Natural killer cell treated with Interleukin-12 subunit alpha and Interleukin-12 subunit beta and Interleukin-15 and Interleukin-18, amount 100 ng/mL, for 72 hours (primary cell): Measurements from ENCODE around the gene MAIP1. TPM values are rescaled to one million over a fixed set of nuclear protein-coding genes. Genes with fewer than 3 reads are reported as not detected.

Source experiments
- ATAC-seq, 2 donors: fragments of 150-1000 bp; cut with Tn5 transposase in 1 of 2; sonication (Bioruptor Pico), chemical (Tn5 transposase) in 1 of 2; 2 replicates each; pipeline ENCODE4 v1.10.0; 2021
- DNase-seq: peaks from one replicate; pipeline ENCODE4 v3.0.0; 2022; ENCODE audit warnings: low spot score
- H3K27ac Mint-ChIP-seq, 2 donors: 1 replicate in 1 of 2; 2 replicates in 1 of 2; pipeline ENCODE4 v1.8.0; 2022; ENCODE audit warnings: mixed read lengths in 2 of 2, mild to moderate bottlenecking in 1 of 2, moderate library complexity in 1 of 2
- H3K27me3 Mint-ChIP-seq, 2 donors: 1 replicate in 1 of 2; 2 replicates in 1 of 2; pipeline ENCODE4 v1.8.0; 2022; ENCODE audit warnings: mixed read lengths in 2 of 2
- H3K36me3 Mint-ChIP-seq: one replicate; pipeline ENCODE4 v1.8.0; 2022; ENCODE audit warnings: mixed read lengths
- H3K4me1 Mint-ChIP-seq, 2 donors: 1 replicate in 1 of 2; 2 replicates in 1 of 2; pipeline ENCODE4 v1.8.0; 2022; ENCODE audit warnings: low read depth in 2 of 2, mixed read lengths in 2 of 2, mild to moderate bottlenecking in 1 of 2
- H3K4me3 Mint-ChIP-seq: one replicate; pipeline ENCODE4 v1.8.0; 2022; ENCODE audit warnings: mixed read lengths
- H3K9me3 Mint-ChIP-seq: 2 replicates; pipeline ENCODE4 v1.8.0; 2022; ENCODE audit warnings: mixed read lengths
- total RNA-seq, 2 donors: library from RNA; stranded (reverse); gene quantifications; one replicate each; pipeline ENCODE4 v1.2.3, GENCODE V29; 2022

MAIP1 gene
- total RNA-seq, 2 donors from 2014 or later: 21.8 to 33.8 TPM

GRCh38 chr2:199966405-199966804 lies 11.0 kb downstream of the MAIP1 start:
- no peak for DNase-seq
- Mint-ChIP-seq H3K4me3 (no peak overlapping the region), H3K9me3 (no peaks in the 10 kb centered on the region), H3K27me3 (no peaks in the 10 kb centered on the region), H3K4me1 (peaks cover 9 to 12% of the 10 kb centered on the region in 2 donors), H3K27ac (no peak overlapping the region), H3K36me3 (peaks cover 26% of the 10 kb centered on the region)
- no peak for ATAC-seq

- Mint-ChIP-seq H3K9me3 (no peaks in the 10 kb centered on the region), H3K36me3 (peaks cover 21% of the 10 kb centered on the region)
These were observed 11.6 kb downstream of the MAIP1 start for GRCh38 chr2:199966976-199967375.

DNA sequence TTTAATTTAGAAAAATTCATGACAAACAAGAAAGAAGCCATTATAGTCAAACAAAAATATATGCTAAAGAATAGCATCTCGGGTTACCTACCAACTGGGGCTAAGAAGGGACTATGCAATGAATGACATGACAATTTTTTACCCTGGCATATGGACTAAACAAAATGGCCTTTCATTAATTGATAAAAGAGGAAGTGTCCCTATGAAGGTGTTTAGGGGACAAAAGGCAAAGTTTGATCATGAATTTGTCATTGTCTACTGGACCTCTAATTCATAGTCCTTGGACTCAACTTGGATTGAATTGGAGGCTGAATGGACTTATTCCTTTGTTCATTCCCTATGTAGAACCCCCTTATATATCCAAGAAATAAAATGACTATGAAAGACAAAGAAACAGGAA lies 12.7 kb downstream of the MAIP1 start:
- Mint-ChIP-seq H3K9me3 (no peaks in the 10 kb centered on the region), H3K27ac (peak overlapping the region in 1 of 2 donors; percentile 27), H3K4me1 (no peaks in the 10 kb centered on the region), H3K36me3 (peaks cover 13% of the 10 kb centered on the region), H3K4me3 (no peak overlapping the region), H3K27me3 (no peaks in the 10 kb centered on the region)
- ATAC-seq (no peak), DNase-seq (no peak)

More at GRCh38 chr2:199966976-199967375, 11.6 kb downstream of the MAIP1 start:
- Mint-ChIP-seq H3K4me3 (no peak overlapping the region), H3K4me1 (peaks cover 5 to 7% of the 10 kb centered on the region in 2 donors), H3K27ac (no peak overlapping the region), H3K27me3 (no peaks in the 10 kb centered on the region)
- DNase-seq (no peak), ATAC-seq (no peak)

DNA sequence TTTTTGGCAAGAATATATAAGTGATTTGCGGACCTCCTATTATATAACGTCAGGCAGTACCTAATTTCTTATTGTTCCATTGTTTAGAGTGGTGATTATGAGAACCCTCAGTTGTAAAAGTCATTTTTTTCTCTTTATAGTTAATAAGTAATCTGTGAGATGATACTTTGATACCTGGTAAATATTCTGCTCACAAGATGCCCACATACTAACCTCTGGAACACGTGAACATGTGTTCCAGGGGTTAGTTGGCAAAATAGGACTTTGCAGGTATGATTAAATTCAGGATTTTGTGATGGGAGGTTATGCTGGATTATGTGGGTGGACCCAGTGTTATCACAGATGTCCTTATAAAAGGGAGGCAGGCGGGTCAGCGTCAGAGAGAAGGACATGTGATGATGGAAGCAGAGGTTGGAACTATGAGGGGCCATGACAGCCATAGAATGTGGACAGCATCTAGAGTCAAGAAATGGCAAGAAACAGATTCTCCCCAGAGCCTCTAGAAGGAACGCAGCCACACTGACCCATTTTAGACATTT lies 16.8 kb downstream of the MAIP1 start:
- DNase-seq: no peak
- Mint-ChIP-seq H3K9me3 (no peaks in the 10 kb centered on the region), H3K27ac (no peak overlapping the region), H3K36me3 (peaks cover 8% of the 10 kb centered on the region), H3K4me1 (peaks cover under 1 to 3% of the 10 kb centered on the region in 2 donors), H3K27me3 (no peaks in the 10 kb centered on the region), H3K4me3 (no peak overlapping the region)
- ATAC-seq: no peak

DNA sequence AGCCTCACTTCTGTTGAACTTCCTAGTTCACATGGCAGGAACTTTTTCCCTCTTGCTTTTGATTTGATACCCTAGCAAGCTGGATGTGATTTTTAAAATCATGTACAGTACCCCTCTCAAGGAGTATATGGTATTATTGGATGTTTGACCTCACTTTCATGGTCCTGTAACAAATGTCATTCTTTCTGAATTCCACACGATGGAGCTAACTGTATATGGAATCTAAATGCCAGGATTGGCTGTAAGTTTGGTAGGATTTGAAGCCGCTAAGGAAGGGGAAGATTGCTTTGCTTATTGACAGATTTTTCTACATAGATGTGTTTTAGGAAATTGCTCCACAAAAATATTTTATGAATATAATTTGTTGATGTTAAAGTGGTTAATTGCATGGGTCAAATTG lies 18.3 kb downstream of the MAIP1 start:
- peaks cover 15 to 17% of the 10 kb centered on the region in 2 donors for H3K4me1 Mint-ChIP-seq
- H3K36me3 Mint-ChIP-seq: peaks cover 8% of the 10 kb centered on the region
- no peak overlapping the region for H3K27ac Mint-ChIP-seq
- no peak for ATAC-seq
- no peak overlapping the region for H3K4me3 Mint-ChIP-seq
- no peak for DNase-seq
- H3K27me3 Mint-ChIP-seq: no peaks in the 10 kb centered on the region
- no peaks in the 10 kb centered on the region for H3K9me3 Mint-ChIP-seq

- ATAC-seq (no peak), DNase-seq (no peak)
- Mint-ChIP-seq H3K36me3 (peaks cover 8% of the 10 kb centered on the region), H3K4me1 (peaks cover 22 to 26% of the 10 kb centered on the region in 2 donors), H3K9me3 (no peaks in the 10 kb centered on the region), H3K27ac (no peak overlapping the region), H3K4me3 (no peak overlapping the region), H3K27me3 (peaks cover 0 to 5% of the 10 kb centered on the region in 2 donors)
These were observed 20.0 kb downstream of the MAIP1 start for GRCh38 chr2:199975273-199975895.

DNA sequence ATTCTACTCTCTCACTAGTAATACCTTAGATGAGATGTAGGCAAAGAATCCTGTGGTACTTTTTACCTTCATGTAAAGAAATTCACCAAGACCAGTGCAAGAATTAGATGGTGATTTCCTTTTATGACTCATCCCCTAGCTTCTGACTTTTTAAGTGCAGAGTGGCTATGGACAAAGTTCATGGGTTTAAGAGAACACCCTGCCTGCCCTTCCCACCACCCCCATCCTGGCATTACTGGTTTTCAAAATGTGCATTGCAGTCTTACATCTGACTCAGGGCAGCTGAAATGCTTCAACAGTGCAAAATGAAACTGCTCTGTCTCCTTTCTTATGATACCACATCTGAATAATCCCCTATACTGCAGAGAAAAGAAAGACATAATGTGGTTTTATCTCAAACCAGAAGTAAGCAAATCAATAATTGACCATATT lies 22.6 kb downstream of the MAIP1 start:
- Mint-ChIP-seq H3K27me3 (peaks cover 0 to 5% of the 10 kb centered on the region in 2 donors), H3K36me3 (peaks cover 8% of the 10 kb centered on the region), H3K9me3 (no peaks in the 10 kb centered on the region), H3K4me3 (peak overlapping the region; percentile 65), H3K4me1 (peaks cover 22 to 26% of the 10 kb centered on the region in 2 donors), H3K27ac (peak overlapping the region; percentile 58 to 75)
- ATAC-seq (peak; percentile 90 to 92), DNase-seq (peak; percentile 64)

DNA sequence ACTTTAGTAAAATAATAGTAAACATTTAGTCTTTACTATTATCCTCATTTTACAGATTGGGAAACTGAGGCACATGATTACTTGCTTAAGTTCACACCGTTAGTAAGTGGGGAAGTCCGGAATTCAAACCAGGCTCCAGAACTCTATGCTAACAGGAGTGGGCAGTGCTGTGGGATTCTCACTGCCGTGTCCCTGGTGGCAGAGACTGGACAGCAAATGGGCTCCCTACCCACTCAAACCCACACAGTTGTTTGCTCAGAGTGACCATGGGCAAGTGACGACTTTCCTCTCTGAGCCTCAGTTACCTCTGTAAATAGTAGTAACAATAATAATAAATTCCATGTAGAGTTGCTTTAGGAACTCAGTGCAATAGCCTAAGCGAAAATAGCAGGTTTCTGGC lies 24.0 kb downstream of the MAIP1 start:
- DNase-seq: no peak
- peaks cover 8% of the 10 kb centered on the region for H3K36me3 Mint-ChIP-seq
- peaks cover 19 to 26% of the 10 kb centered on the region in 2 donors for H3K4me1 Mint-ChIP-seq
- H3K27ac Mint-ChIP-seq: peak overlapping the region in 1 of 2 donors; percentile 53
- no peak for ATAC-seq
- H3K27me3 Mint-ChIP-seq: peaks cover 0 to 5% of the 10 kb centered on the region in 2 donors
- peak overlapping the region; percentile 68 for H3K4me3 Mint-ChIP-seq
- no peaks in the 10 kb centered on the region for H3K9me3 Mint-ChIP-seq

- peak overlapping the region; percentile 68 for H3K4me3 Mint-ChIP-seq
- H3K27me3 Mint-ChIP-seq: peaks cover 0 to 5% of the 10 kb centered on the region in 2 donors
- no peak for ATAC-seq
- peak overlapping the region in 1 of 2 donors; percentile 53 for H3K27ac Mint-ChIP-seq
- DNase-seq: peak; percentile 78
- peaks cover 19 to 26% of the 10 kb centered on the region in 2 donors for H3K4me1 Mint-ChIP-seq
- peaks cover 8% of the 10 kb centered on the region for H3K36me3 Mint-ChIP-seq
- no peaks in the 10 kb centered on the region for H3K9me3 Mint-ChIP-seq
These were observed 24.6 kb downstream of the MAIP1 start for GRCh38 chr2:199979832-199980628.

DNA sequence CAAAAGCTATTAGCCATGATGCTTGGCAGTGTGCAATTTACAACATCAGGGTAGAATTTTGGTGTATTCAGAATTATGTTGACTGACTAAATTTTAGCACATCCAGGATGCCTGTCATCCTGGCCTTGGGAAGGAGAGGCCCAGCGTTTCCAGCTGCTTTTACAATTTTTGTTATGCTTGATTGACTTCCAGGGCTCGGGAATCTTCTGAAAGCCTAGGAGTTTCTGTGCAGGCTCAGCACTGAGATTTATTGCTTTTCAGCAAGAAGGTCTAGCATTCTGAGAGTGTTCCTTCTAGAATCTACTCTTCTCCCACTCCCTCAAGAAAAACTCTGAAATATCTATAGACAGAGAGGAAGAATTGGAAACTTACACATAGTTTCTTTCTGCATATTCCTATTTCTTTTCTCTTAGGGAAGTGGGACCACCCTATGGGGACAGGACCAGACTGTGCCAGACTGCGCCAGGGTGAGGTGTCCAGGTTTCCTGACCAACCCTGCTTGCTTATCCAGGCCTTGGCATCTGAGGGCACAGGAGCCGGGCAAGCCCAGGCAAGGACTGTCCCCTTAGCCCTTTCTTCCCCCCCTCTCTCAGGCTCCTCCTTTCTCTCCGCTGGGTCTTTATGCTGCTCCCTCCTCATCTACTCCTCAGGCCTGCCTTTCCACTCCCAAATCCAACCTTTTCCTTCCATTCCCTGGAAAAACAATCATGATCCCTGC lies 26.9 kb downstream of the MAIP1 start:
- H3K27me3 Mint-ChIP-seq: peaks cover 0 to 5% of the 10 kb centered on the region in 2 donors
- H3K4me3 Mint-ChIP-seq: no peak overlapping the region
- H3K27ac Mint-ChIP-seq: no peak overlapping the region
- no peaks in the 10 kb centered on the region for H3K36me3 Mint-ChIP-seq
- DNase-seq (no peak), ATAC-seq (no peak)
- H3K4me1 Mint-ChIP-seq: peaks cover 17 to 24% of the 10 kb centered on the region in 2 donors
- no peaks in the 10 kb centered on the region for H3K9me3 Mint-ChIP-seq

- H3K9me3 Mint-ChIP-seq: no peaks in the 10 kb centered on the region
- H3K36me3 Mint-ChIP-seq: no peaks in the 10 kb centered on the region
- ATAC-seq (no peak), DNase-seq (no peak)
- no peak overlapping the region for H3K27ac Mint-ChIP-seq
- H3K27me3 Mint-ChIP-seq: peaks cover 0 to 5% of the 10 kb centered on the region in 2 donors
- H3K4me1 Mint-ChIP-seq: peaks cover 7 to 13% of the 10 kb centered on the region in 2 donors
- H3K4me3 Mint-ChIP-seq: no peak overlapping the region
These were observed 28.2 kb downstream of the MAIP1 start for GRCh38 chr2:199983534-199983933.

GRCh38 chr2:199984159-199984558 lies 28.8 kb downstream of the MAIP1 start:
- ATAC-seq: no peak
- no peak overlapping the region for H3K27ac Mint-ChIP-seq
- DNase-seq: no peak
- peaks cover 5 to 8% of the 10 kb centered on the region in 2 donors for H3K4me1 Mint-ChIP-seq
- H3K9me3 Mint-ChIP-seq: no peaks in the 10 kb centered on the region
- H3K27me3 Mint-ChIP-seq: peaks cover 0 to 8% of the 10 kb centered on the region in 2 donors
- no peak overlapping the region for H3K4me3 Mint-ChIP-seq
- H3K36me3 Mint-ChIP-seq: no peaks in the 10 kb centered on the region

- Mint-ChIP-seq H3K9me3 (no peaks in the 10 kb centered on the region), H3K4me3 (no peak overlapping the region), H3K36me3 (no peaks in the 10 kb centered on the region)
These were observed 29.4 kb downstream of the MAIP1 start for GRCh38 chr2:199984755-199985154.

More at GRCh38 chr2:199984755-199985154, 29.4 kb downstream of the MAIP1 start:
- H3K4me1 Mint-ChIP-seq: peaks cover 3 to 5% of the 10 kb centered on the region in 2 donors
- no peak for DNase-seq
- no peak overlapping the region for H3K27ac Mint-ChIP-seq
- no peak for ATAC-seq
- peaks cover 0 to 7% of the 10 kb centered on the region in 2 donors for H3K27me3 Mint-ChIP-seq
